HG02678 (cell line): ENCODE data around the gene TMEM18.

Experiments
- ATAC-seq: cut with Tn5 transposase; IDR thresholded peaks from one replicate; pipeline ENCODE4 v1.9.1; 2021; ENCODE audit warnings: mild to moderate bottlenecking, moderate library complexity; ENCODE audit not compliant: unreplicated experiment

Gene TMEM18

DNA sequence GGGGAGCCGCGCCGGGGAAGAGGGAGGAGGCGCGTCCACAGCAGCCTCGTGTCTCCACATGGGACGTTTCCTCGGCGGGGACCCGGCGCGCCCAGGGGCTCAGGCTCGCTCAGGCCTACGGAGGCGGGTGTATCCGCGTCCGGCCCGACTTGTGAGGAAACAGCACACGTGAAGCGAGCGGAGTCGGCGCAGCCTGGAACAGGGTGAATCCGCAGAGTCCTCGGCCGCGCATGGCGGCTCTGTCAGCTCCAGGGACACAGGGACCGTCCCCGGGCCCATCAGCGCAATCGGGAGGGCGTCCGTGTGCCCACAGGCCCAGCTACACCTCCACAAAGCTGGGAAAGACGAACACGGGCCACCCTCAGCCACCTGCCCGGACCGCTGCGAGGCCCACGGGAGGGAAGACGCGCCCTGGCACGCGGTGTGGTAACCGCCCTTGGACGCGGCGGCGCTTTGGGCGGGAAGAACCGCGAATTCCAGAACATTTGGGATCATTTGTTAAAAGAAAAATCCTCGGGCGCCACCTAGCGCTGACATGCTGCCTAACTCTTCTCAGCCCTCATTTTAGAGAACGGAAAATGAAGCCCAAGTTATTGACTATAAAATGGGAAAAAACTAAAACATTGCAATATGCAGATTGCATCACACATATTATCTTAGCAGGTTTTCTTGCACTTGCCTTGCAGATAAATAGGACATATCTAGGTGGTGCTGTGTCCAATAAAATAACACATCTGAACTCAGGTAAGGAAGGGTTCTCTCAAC is 40.4 kb downstream of the TMEM18 start:
- ATAC-seq, result peak; percentile 60

DNA sequence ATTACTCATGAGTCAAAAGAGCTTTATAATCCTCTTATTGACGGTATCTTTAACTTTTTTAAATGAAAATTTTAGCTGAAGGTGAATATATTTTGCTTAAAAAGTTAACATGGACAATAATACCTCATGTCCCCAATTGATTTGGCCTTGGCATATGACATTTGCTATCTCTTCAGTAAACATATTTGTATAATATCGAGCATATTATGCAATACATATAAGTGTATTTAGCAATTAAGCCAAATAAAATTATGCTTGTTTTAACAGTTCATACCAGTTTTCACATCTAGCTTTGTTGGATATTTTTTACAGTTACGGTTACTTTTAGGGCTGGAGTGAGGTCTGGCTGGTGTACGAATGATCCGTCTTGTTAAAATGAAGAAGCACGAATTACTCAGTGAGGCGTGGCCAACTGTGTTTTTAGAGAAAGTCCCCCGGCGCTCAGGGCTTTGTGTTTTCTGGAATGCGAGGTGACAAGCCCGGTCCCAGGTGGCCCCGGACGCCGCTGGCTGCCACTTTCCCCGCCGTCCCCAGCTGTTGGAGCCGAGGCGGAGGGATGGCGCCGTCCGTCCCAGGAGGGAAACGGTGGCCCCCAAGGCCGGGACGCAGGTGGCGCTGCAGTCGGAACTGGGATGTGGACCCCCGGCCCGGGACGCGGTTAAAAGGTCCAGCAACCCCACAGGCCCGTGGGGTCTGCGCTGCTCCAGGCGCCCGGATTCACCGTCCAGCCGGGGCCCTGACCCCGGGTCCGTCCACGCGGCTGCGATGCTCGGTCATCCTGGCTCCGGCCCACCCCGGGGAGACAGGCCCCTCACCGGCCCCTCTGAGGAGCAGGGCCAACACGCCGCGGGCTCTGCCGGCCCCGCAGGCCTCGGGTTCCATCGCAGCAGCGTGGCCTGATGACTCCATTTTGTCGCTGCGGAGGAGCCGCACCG is 41.3 kb downstream of the TMEM18 start:
- ATAC-seq, result no peak

DNA sequence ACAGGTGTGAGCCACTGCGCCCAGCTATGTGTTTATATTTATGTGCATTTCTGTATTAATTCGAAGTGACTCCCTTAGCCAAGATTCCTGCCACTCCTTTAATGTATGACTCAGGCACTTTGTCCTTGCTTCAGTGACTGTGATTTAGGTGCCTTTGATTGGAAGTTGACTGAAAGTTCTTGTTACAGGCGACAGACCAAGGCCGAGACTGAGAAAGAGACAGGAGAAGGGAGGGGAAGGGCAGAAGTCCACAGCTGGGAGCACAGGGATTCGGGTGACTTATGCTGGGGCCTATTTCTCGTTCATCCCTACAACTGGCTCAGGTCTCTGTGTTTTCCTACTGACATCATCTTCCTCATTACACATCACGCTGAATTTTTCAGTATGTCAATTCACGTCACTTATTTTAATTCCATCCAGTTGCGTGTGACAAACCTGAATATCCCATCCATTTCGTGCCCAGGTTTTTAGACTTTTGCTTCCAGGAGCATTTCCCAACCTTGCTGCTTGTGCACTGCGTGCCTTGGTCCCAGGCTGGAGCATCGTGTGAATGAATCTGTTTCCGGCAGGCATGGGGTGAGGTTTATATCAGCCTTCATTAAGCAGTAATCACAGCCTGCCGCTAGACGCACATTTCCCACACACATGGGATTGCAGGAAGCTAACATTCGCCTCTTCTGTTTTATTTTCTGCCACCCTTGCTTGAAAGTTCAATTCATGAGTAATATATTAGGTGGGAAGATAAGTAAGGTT is 42.4 kb downstream of the TMEM18 start:
- ATAC-seq, result no peak

DNA sequence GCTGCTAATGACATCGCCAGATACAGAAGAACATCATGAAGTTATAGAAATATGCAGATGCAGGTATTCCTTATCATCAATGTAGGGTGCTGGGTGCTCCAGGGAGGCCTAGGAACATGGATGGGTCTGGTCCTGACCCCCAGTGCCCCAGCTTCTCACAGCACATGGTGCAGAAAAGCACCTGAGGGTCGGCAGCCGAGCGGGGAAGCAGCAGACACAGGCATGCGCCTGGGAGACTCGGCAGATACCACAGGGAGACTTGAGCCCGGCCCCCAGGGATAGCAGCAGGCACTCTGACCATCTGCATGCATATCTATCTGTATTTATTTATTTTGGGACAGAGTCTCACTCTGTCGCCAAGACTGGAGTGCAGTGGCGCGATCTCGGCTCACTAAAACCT is 43.2 kb downstream of the TMEM18 start:
- ATAC-seq, result no peak

DNA sequence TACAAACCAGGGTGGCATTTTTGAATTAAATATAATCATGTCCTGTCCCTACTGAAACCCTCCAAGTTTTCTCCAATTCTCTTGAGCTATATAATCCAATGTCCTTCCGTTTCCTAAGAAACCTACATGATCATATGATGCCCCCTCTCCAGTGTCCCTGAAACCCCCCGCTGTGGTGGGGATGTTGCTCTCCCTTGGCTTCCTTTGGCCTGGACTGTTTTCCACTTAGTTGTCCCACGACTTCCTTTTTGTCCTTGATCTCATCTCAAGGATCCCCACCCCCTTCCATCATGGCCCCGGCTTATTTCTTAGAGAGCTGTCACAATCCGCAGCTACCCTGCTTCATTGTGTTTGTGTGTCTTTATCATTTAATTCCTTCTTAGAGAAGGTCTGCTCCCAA is 43.8 kb downstream of the TMEM18 start:
- ATAC-seq, result no peak

DNA sequence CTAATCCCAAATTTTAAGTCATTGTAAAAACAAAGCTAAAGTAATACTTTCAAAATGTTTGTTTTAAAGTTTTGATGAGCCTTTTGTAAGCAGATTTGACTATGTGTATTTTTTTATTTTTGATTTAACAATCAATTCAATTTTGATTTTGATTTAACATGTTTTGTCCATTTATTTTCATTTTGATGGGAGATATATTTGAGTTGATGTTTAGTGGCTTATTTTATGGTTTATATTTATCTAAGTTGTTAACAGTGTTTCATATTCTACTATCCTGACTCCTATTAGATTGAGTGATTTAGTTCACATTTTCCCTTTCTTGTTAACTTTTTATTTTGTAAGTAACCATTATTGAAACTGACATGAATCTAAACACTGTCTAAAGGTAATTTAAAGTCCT is 44.7 kb downstream of the TMEM18 start:
- ATAC-seq, result no peak

DNA sequence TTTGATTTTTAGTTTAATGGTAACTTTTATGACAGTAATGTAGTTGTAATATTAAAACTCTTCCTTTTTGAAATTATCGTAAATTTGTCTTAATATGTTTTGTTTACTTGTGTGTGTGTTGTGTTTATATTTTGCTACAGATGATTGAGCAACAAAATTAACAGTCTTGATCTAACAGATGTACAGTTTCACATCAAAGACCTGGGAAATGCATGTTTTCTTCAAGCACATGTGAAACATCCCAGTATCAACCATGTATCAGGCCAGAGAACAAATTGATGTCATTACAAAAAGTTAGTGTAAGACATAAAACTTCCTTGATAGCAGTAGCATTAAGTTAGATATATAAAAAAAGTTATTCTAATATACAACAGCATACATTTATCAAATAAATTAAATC is 45.5 kb downstream of the TMEM18 start:
- ATAC-seq, result no peak

DNA sequence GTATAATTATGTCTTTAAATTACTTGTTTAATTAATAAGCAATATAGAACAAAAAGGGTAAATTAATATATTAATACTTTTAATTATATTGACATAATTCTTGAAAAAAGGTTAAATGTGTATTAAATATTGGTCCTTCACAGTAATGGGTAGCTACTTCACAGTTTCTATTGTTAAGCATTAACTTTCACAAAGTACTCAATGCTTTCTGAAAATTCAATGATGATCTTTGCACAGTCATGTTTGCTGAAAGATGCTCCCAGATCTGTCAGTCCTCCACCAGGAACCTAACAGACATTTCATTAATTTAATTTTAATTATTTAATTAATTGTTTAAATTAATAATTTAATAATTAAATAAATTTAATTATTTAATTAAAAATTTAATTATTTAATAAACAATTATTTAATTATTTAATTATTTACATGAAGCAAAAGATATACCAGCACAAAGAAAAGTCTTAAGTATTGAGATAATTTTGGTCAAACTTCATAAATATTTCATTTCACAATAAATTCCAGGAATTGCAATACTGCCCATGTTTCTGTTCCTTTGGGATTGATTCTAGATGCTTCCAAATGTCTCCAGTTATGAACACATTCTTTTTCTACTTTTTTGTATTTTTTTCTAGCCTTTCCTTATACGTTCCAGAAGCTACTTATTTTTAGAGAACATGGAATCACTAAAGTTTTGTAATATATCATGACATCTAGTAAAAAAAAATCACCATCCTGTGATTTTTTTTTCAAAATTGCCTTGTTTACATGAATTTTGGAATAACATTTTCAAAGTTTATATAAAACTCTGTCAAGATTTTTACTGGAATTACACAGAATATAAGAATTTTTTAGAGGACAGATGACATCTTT is 46.5 kb downstream of the TMEM18 start:
- no peak for ATAC-seq

DNA sequence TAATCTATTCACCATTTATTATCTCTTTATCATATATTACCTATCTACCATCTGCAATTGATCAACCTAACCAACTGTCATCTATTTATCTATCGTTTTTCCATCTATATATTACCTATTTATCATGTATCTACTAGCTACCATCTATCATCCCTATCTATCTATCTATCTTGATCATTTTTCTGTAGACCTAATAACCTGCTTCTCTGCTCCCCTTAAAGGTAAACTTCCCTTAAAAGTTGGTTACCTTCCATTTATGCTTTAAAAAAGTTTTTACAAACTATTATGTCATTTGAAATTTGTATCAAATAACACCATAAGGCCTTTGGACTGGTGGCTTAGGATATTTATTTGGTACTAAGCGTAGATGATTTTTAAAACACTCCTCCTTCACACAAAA is 47.2 kb downstream of the TMEM18 start:
- no peak for ATAC-seq

DNA sequence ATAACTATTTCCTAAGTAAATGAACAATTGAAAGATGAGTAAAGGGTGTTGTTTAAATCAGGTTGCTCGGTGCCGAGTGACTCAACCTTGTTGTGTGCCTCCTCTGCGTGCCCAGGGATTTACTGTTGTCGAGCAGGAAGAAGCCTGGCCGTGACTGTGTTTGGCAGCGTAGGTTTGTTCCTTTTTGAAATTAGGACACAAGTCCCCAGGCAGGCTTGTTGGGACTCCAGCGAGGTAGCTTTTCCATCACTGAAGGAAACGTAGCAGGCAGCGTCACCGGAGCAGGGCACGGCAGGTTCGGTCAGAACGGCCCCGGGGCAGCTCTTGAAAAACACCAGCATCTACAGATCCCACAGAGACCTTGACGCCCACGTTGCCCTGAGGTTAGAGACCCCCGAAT is 48.6 kb downstream of the TMEM18 start:
- ATAC-seq, result no peak

DNA sequence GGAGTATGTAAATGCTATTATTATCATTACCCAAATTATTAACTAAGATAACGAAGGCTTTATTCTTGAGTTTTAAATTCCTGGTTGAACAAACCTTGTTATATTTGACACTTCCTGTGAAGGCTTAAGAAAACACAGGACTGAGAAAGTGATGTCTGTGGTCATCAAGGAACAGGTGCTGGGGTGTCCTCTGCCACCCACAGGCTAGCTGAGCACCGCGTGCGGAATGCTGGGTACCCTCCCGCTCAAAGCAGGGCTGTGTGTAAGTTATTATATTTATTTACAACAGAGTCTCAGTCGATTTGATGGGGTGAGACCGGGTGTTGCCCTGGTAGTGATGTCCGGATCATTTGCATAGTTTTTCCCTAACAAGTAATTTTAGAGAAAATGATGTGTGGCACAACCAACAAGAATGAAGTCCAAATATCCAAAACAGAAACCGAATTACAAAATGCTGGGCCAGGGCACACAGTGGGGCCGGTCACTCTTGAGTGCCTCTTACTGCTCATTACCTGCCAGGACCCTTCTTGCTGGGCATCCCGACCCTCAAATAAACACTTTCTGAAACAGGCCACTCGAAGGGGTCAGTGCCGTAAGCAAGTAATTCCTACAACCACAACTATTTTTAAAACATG is 49.2 kb downstream of the TMEM18 start:
- ATAC-seq, result no peak

DNA sequence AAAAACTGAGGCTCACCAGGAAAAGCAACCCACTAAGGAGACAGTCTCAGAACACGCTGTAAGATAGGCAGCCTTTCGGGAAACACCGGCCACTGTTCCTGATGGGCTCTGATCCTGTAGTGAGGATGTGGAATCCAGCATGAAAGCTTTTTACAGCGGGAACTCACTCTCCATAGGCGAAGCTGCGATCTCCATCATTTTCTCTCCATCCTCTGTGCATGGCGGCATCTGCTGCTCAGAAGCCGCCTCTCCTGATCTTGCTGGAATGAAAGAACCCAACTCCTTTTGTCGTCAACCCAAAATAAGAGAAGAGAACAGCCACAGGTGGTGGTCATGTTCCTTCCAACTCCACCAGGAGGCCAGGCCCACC is 49.9 kb downstream of the TMEM18 start:
- no peak for ATAC-seq

DNA sequence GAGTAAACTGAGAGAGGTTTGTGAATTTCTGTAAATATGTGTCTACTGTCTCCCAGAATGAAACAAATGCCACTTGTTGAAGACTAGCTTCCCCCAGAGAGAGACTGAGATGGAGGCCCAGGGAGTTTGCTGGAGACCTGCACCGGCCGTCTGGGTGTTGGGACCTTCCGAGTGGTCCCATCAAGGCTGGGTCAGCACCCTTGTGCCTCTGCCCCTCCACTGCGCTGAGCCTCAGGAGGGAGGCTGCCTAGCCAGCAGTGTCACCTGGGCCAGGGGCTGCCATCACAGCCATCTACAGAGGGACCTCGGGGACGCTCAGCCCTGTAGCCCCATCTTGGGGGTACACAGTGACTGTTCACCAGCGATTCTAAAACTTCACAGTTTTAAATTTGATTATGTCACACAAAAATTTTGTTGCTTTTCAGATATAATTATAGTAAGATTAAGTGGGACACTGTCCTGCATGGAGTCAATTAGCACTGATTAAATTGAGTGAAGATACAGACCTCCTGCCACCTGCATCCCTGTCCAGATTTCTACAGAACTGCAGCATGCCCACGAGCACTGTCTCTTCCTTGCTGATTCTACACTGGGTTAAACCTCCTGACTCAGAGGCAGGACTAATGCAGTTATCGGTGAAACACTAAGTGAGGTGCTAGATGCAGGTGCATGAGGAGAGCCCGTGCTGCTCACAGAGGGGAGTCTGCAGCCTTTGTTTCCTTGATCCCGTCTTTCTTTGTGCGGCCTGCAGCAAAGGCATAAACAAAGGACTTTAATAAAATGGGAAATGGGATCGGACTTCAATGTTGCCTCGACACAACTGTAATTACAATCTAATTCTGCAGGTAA is 50.5 kb downstream of the TMEM18 start:
- ATAC-seq, result no peak

DNA sequence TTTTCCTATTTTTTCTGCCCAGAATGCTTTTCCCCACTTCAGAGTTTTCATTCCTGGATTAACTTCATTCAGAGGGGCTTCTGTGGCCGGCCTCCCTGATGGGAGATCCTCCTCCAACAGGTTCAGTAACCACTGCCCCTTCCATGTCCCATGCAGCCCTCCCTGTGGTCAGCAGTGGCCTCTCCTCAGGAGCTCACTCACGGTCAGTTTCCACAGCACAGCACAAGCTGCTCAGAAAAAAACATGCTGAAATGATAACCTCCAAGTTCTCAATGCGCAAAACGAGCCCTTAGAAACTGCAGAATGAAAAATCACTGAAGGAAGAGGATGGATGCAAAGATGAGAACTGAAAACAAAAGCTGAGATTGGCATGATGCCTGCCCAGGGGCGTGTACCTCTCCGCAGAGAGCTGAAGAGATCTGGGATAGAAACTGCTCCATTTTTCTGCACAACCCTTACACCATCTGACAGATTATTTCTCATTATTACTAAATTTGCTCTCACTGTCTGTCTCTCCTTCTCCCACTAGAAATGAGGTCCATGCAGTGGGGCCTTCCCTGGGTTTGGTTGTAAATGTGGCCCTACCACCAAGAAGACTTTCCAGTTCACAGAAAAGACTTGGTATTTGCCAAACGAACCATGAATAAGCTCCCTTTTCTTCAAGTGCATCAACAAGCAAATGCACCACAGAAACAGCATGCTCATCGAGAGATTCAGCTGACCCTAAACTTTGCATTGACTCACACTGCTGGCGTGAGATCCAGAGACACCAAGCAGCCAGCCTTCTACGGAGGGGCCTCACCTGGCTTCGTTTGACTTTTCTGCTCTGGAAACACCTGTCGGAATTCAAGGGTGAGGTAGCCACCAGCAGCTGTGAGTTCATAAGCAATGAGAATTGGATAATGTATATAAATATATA is 51.5 kb downstream of the TMEM18 start:
- no peak for ATAC-seq

DNA sequence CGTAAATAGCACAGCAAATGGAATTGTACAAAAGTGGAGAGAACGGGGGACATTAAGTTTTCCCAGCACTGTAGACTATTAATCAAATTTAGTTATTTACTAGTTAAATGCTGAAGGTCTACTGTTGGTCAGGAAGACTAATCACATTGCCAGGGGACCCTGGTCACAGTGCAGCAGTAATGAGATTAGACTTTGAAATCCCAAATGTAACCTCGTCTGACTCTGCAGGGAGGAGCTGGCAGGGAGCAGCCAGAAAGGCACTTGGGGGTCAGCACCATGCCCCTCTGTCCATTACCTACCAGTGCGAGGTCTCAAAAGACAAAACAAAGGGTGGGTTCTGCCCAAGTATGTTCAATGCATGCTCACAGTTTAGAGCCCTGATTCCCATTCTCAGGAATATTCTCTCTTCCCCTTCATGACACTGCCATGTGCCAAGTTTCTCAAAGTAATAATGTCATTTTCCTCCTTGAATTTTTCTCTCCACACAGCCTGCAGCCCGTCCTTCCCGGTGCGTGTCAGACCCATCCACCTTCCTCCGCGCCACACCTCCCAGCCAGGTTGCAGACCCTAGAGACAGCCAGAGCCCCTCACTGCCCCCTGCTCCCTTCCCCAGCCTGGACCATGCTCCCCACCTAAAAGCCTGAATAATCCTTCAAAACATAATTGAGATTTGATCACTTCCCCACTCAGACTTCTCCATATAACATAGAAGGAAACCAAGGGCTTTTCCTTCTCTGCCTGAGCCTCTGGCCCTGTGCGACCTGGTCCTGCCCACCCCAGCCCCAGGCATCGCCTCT is 52.5 kb downstream of the TMEM18 start:
- no peak for ATAC-seq

DNA sequence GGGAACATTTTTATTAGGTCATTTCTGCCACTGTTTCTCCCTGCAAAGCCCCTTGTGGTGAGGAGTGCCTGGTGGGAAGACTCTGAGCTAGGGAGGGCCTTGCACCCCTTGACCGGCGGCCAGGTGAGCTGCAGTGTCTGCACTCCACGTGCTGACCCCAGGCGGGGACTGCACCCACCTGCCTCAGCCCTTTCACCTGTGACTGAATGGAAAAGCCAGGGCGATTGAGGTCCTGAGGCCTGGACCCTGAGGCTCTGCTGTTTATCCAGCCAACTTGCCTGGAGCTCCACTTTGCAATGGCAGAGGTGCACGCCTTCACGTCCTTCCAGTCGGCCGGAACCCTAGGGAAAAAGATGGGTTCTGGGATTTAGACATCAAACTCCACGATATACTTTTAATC is 53.1 kb downstream of the TMEM18 start:
- no peak for ATAC-seq
